GM23248 (cell line): ENCODE data around the gene CNOT1.

ENCODE experiments used
- EZH2 ChIP-seq: fragments of 200-600 bp; sonication (generic); IDR thresholded peaks from 2 replicates; pipeline ENCODE4 v1.6.1; 2018; ENCODE audit warnings: antibody characterized with exemption, mild to moderate bottlenecking; ENCODE audit not compliant: insufficient read depth, poor library complexity, severe bottlenecking
- EZH2phosphoT487 ChIP-seq: fragments of 200-600 bp; sonication (generic); IDR thresholded peaks from 2 replicates; pipeline ENCODE4 v1.6.1; 2018; ENCODE audit warnings: antibody characterized with exemption, moderate library complexity, mild to moderate bottlenecking, low read depth; ENCODE audit not compliant: insufficient read depth

- no peak for TF ChIP-seq EZH2phosphoT487
- no peak for TF ChIP-seq EZH2
Measured at GRCh38 chr16:58516768-58517107, 112.9 kb downstream of the CNOT1 start.
